Sigmoid colon (tissue), 4 donors: ENCODE data around the gene TTC4.

Source experiments
- EP300 ChIP-seq, 4 donors: sonication (generic); formaldehyde crosslinking; IDR thresholded peaks; one replicate each; pipeline ENCODE4 v1.6.1; 2017; ENCODE audit warnings: antibody characterized with exemption in 4 of 4
- POLR2A ChIP-seq, 2 donors: fragments of 450-650 bp; IDR thresholded peaks; one replicate each; pipeline ENCODE4 v1.6.1; 2016; ENCODE audit warnings: antibody characterized with exemption in 2 of 2, mild to moderate bottlenecking in 2 of 2, moderate library complexity in 2 of 2
- POLR2AphosphoS5 ChIP-seq, 4 donors: sonication (generic); formaldehyde crosslinking; IDR thresholded peaks; one replicate each; pipeline ENCODE4 v1.6.1; 2017; ENCODE audit warnings: antibody characterized with exemption in 4 of 4
- TF ChIP-seq, protein P1 (sequence below), 4 experiments: fragments of 450-650 bp in 3 of 4; fragments of 200-600 bp in 1 of 4; IDR thresholded peaks; one replicate each; pipeline ENCODE4 v1.5.1; 2016 to 2019; ENCODE audit warnings: antibody characterized with exemption in 4 of 4, mild to moderate bottlenecking in 3 of 4, moderate library complexity in 2 of 4

DNA sequence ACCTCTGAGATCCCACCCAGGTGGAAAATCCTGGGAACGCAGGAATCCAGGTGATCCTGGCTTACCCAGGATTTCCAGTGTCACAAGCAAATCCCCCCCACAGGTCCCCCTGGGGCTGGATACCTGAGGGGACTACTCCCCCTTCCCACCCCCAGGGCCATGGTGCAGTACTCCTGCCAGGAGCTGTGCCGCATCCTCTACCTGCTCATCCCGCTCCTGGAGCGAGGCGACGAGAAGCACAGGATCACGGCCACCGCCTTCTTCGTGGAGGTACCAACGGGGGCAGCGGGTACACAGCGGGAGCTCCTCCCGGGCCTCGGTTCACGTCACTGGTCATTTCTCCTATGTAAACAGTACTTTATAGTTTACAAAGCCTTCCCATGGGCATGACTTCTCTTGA, 20.4 kb upstream of the TTC4 start:
- TF ChIP-seq POLR2A (IDR thresholded peaks at IDR 0.05) = no peak
- TF ChIP-seq, protein P1, sequence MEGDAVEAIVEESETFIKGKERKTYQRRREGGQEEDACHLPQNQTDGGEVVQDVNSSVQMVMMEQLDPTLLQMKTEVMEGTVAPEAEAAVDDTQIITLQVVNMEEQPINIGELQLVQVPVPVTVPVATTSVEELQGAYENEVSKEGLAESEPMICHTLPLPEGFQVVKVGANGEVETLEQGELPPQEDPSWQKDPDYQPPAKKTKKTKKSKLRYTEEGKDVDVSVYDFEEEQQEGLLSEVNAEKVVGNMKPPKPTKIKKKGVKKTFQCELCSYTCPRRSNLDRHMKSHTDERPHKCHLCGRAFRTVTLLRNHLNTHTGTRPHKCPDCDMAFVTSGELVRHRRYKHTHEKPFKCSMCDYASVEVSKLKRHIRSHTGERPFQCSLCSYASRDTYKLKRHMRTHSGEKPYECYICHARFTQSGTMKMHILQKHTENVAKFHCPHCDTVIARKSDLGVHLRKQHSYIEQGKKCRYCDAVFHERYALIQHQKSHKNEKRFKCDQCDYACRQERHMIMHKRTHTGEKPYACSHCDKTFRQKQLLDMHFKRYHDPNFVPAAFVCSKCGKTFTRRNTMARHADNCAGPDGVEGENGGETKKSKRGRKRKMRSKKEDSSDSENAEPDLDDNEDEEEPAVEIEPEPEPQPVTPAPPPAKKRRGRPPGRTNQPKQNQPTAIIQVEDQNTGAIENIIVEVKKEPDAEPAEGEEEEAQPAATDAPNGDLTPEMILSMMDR (IDR thresholded peaks at IDR 0.05) = no peak
- TF ChIP-seq POLR2AphosphoS5 (IDR thresholded peaks at IDR 0.05) = no peak
- TF ChIP-seq EP300 (IDR thresholded peaks at IDR 0.05) = no peak
